T-cell (primary cell): ENCODE data around the gene TNS1. TPM values are rescaled to one million over a fixed set of nuclear protein-coding genes. Genes with fewer than 3 reads are reported as not detected.

ENCODE experiments used
- ATAC-seq, 4 experiments: fragments of 200-7000 bp in 3 of 4; fragments of 150-1000 bp in 1 of 4; cut with Tn5 transposase; replicated peaks in 1 of 4; 1 replicate in 3 of 4; 2 replicates in 1 of 4; pipeline ENCODE4 v1.10.0; 2021; ENCODE audit warnings: moderate library complexity in 3 of 4, mild to moderate bottlenecking in 2 of 4, moderate number of reproducible peaks in 1 of 4
- CTCF ChIA-PET, 2 donors: fragments of 300-600 bp; sonication (Branson Sonifier 250); formaldehyde crosslinking; loops; one replicate each; lab custom pipeline; 2022; ENCODE audit warnings: antibody characterized with exemption in 2 of 2; lab: Charles Lee
- POLR2A ChIA-PET, 2 donors: fragments of 300-600 bp; sonication (Branson Sonifier 250); formaldehyde crosslinking; loops; one replicate each; lab custom pipeline; 2022; ENCODE audit warnings: antibody characterized with exemption in 2 of 2; lab: Charles Lee
- DNase-seq, 35 experiments: peaks; one replicate each; pipeline versions ENCODE4 v3.0.0 to v3.0.0-alpha.2; 2013 to 2023
- H3K27ac ChIP-seq: one replicate; pipeline ENCODE4 v1.5.1; 2013; ENCODE audit warnings: low read length
- H3K27me3 ChIP-seq, 2 experiments: replicated peaks in 1 of 2; 1 replicate in 1 of 2; 2 replicates in 1 of 2; pipeline versions ENCODE4 v1.6.1 to v1.7.0; 2013; ENCODE audit warnings: low read length in 1 of 2, mixed read lengths in 1 of 2; ENCODE audit not compliant: control insufficient read depth in 2 of 2, insufficient read depth in 2 of 2; ENCODE audit errors: extremely low read depth in 1 of 2
- H3K36me3 ChIP-seq, 2 donors: 1 replicate in 1 of 2; 2 replicates in 1 of 2; pipeline versions ENCODE4 v1.6.1 to v1.7.0; 2013; ENCODE audit warnings: low read length in 1 of 2; ENCODE audit not compliant: control insufficient read depth in 2 of 2, insufficient read depth in 1 of 2; ENCODE audit errors: extremely low read depth in 1 of 2
- H3K4me1 ChIP-seq, 2 experiments: 1 replicate in 1 of 2; 2 replicates in 1 of 2; pipeline versions ENCODE4 v1.6.1 to v1.7.0; 2013; ENCODE audit warnings: low read length in 2 of 2, mixed read lengths in 1 of 2; ENCODE audit not compliant: insufficient read depth in 2 of 2, control insufficient read depth in 1 of 2; ENCODE audit errors: extremely low read depth in 1 of 2
- H3K4me3 ChIP-seq, 2 donors: 1 replicate in 1 of 2; 2 replicates in 1 of 2; pipeline versions ENCODE4 v1.5.1 to v1.7.0; 2013; ENCODE audit warnings: mild to moderate bottlenecking in 2 of 2, low read length in 1 of 2, moderate library complexity in 1 of 2; ENCODE audit not compliant: control insufficient read depth in 1 of 2; ENCODE audit errors: extremely low read depth in 1 of 2
- H3K9me3 ChIP-seq: 2 replicates; pipeline ENCODE4 v1.7.0; 2013
- H3K27ac Mint-ChIP-seq, 2 donors: one replicate each; pipeline ENCODE4 v1.8.0; 2020 to 2021; ENCODE audit warnings: mild to moderate bottlenecking in 2 of 2, mixed read lengths in 2 of 2
- H3K27me3 Mint-ChIP-seq, 2 donors: one replicate each; pipeline ENCODE4 v1.8.0; 2021 to 2022; ENCODE audit warnings: mixed read lengths in 2 of 2
- H3K36me3 Mint-ChIP-seq: one replicate; pipeline ENCODE4 v1.8.0; 2021; ENCODE audit warnings: mixed read lengths
- H3K4me1 Mint-ChIP-seq, 3 donors: one replicate each; pipeline ENCODE4 v1.8.0; 2020 to 2022; ENCODE audit warnings: mixed read lengths in 3 of 3, mild to moderate bottlenecking in 1 of 3
- H3K4me3 Mint-ChIP-seq, 3 donors: one replicate each; pipeline ENCODE4 v1.8.0; 2020 to 2022; ENCODE audit warnings: mild to moderate bottlenecking in 3 of 3, mixed read lengths in 3 of 3, moderate library complexity in 3 of 3
- H3K9me3 Mint-ChIP-seq, 3 donors: one replicate each; pipeline ENCODE4 v1.8.0; 2020 to 2022; ENCODE audit warnings: mixed read lengths in 3 of 3
- WGBS: methylation state at CpG from one replicate; pipeline ENCODE4 v1.1.5; 2013; ENCODE audit warnings: missing lambda C conversion rate; ENCODE audit not compliant: insufficient coverage; 5-methylcytosine and 5-hydroxymethylcytosine counted together
- total RNA-seq, 35 experiments: library from RNA in 6 of 35; stranded (reverse) in 6 of 35; fragments of 120-200 nt in 1 of 35; gene quantifications; one replicate each; pipeline versions ENCODE4 v1.2.1 to v1.2.4 and lab custom pipeline; 2013 to 2026

The TNS1 gene
- total RNA-seq, 5 donors from 2014 or later (not counting 1 experiment from before 2014, with no cell fraction given) = 0.28 to 2.1 (median 1.3) TPM

- Mint-ChIP-seq H3K36me3 (no peaks in the 10 kb centered on the region), H3K27ac (no peak overlapping the region), H3K4me1 (no peaks in the 10 kb centered on the region), H3K4me3 (no peak overlapping the region), H3K27me3 (peaks cover 0 to 1% of the 10 kb centered on the region in 2 donors), H3K9me3 (no peaks in the 10 kb centered on the region)
- no peak for ATAC-seq
- Histone ChIP-seq H3K9me3 (no peaks in the 10 kb centered on the region), H3K27me3 (peaks cover 0 to 17% of the 10 kb centered on the region in 2 experiments), H3K36me3 (no peaks in the 10 kb centered on the region), H3K4me3 (no peak overlapping the region), H3K27ac (no peak overlapping the region), H3K4me1 (no peaks in the 10 kb centered on the region)
- no peak for DNase-seq
- WGBS = 92% methylated on average over 20 of the region's 26 CpGs
- POLR2A ChIA-PET = no interaction called here
- CTCF ChIA-PET = no interaction called here
Observed at GRCh38 chr2:217817466-217818292, 185.1 kb downstream of the TNS1 start.

GRCh38 chr2:217816396-217816869 is 186.4 kb downstream of the TNS1 start:
- CTCF ChIA-PET = no interaction called here
- Histone ChIP-seq H3K27ac (no peak overlapping the region), H3K4me3 (no peak overlapping the region), H3K9me3 (no peaks in the 10 kb centered on the region), H3K36me3 (no peaks in the 10 kb centered on the region), H3K4me1 (no peaks in the 10 kb centered on the region), H3K27me3 (peaks cover 0 to 17% of the 10 kb centered on the region in 2 experiments)
- ATAC-seq = no peak
- no peak for DNase-seq
- no peaks in the 10 kb centered on the region for H3K36me3 Mint-ChIP-seq
- no peaks in the 10 kb centered on the region for H3K9me3 Mint-ChIP-seq
- H3K4me3 Mint-ChIP-seq = no peak overlapping the region
- no peaks in the 10 kb centered on the region for H3K4me1 Mint-ChIP-seq
- no peak overlapping the region for H3K27ac Mint-ChIP-seq
- 39% methylated on average over 9 of the region's 11 CpGs for WGBS
- POLR2A ChIA-PET = no interaction called here
- peaks cover 4 to 5% of the 10 kb centered on the region in 2 donors for H3K27me3 Mint-ChIP-seq

- no peaks in the 10 kb centered on the region for H3K9me3 ChIP-seq
- Mint-ChIP-seq H3K9me3 (no peaks in the 10 kb centered on the region), H3K4me3 (no peak overlapping the region), H3K36me3 (no peaks in the 10 kb centered on the region), H3K27me3 (peaks cover 5 to 11% of the 10 kb centered on the region in 2 donors), H3K27ac (no peak overlapping the region), H3K4me1 (no peaks in the 10 kb centered on the region)
- peaks cover 0 to 19% of the 10 kb centered on the region in 2 experiments for H3K27me3 ChIP-seq
- no peak for DNase-seq
- ChIA-PET CTCF (no interaction called here), POLR2A (no interaction called here)
- H3K4me1 ChIP-seq = no peaks in the 10 kb centered on the region
- H3K36me3 ChIP-seq = no peaks in the 10 kb centered on the region
- no peak for ATAC-seq
- H3K27ac ChIP-seq = no peak overlapping the region
- H3K4me3 ChIP-seq = no peak overlapping the region
- 100% methylated on average over 1 of the region's 6 CpGs for WGBS
Observed at GRCh38 chr2:217813828-217814227, 189.0 kb downstream of the TNS1 start.

- H3K27me3 Mint-ChIP-seq = peaks cover 6 to 15% of the 10 kb centered on the region in 2 donors
- CTCF ChIA-PET = no interaction called here
Observed at GRCh38 chr2:217812170-217812569, 190.6 kb downstream of the TNS1 start.

GRCh38 chr2:217810260-217810659 is 192.5 kb downstream of the TNS1 start:
- ChIA-PET CTCF (interaction anchor here (0.5 to 0.6 kb wide), 2 partner anchors 39 to 316 kb away, joined by 3 read pairs; no protein-coding TSS in a partner anchor), POLR2A (no interaction called here)
- H3K36me3 Mint-ChIP-seq = no peaks in the 10 kb centered on the region
- no peak for DNase-seq
- peaks cover 0 to 3% (median 0%) of the 10 kb centered on the region in 3 donors for H3K9me3 Mint-ChIP-seq
- Histone ChIP-seq H3K27ac (no peak overlapping the region), H3K9me3 (no peaks in the 10 kb centered on the region), H3K36me3 (no peaks in the 10 kb centered on the region), H3K4me1 (no peaks in the 10 kb centered on the region), H3K4me3 (no peak overlapping the region), H3K27me3 (peaks cover 0 to 23% of the 10 kb centered on the region in 2 experiments)
- no peak overlapping the region for H3K27ac Mint-ChIP-seq
- 45% methylated on average over 4 of the region's 7 CpGs for WGBS
- H3K4me3 Mint-ChIP-seq = no peak overlapping the region
- no peak for ATAC-seq
- peaks cover 0 to 5% (median 0%) of the 10 kb centered on the region in 3 donors for H3K4me1 Mint-ChIP-seq
- H3K27me3 Mint-ChIP-seq = peaks cover 11 to 21% of the 10 kb centered on the region in 2 donors

More at GRCh38 chr2:217812170-217812569, 190.6 kb downstream of the TNS1 start:
- Mint-ChIP-seq H3K4me3 (no peak overlapping the region), H3K36me3 (no peaks in the 10 kb centered on the region), H3K27ac (no peak overlapping the region), H3K4me1 (no peaks in the 10 kb centered on the region), H3K9me3 (no peaks in the 10 kb centered on the region)
- POLR2A ChIA-PET = no interaction called here
- Histone ChIP-seq H3K4me1 (no peaks in the 10 kb centered on the region), H3K9me3 (no peaks in the 10 kb centered on the region), H3K27ac (no peak overlapping the region), H3K4me3 (no peak overlapping the region), H3K27me3 (peaks cover 0 to 18% of the 10 kb centered on the region in 2 experiments), H3K36me3 (no peaks in the 10 kb centered on the region)
- ATAC-seq (no peak), DNase-seq (no peak)
- 92% methylated on average over 4 of the region's 6 CpGs for WGBS

- Histone ChIP-seq H3K4me3 (no peak overlapping the region), H3K36me3 (no peaks in the 10 kb centered on the region), H3K4me1 (no peaks in the 10 kb centered on the region), H3K9me3 (no peaks in the 10 kb centered on the region), H3K27ac (no peak overlapping the region), H3K27me3 (peaks cover 0 to 23% of the 10 kb centered on the region in 2 experiments)
- DNase-seq (no peak), ATAC-seq (no peak)
- POLR2A ChIA-PET = no interaction called here
- H3K27ac Mint-ChIP-seq = no peak overlapping the region
- CTCF ChIA-PET = interaction anchor here in 1 of 2 donors (0.6 kb wide), 1 partner anchor 315 kb away, joined by 3 read pairs; no protein-coding TSS in a partner anchor
- peaks cover 0 to 5% (median 0%) of the 10 kb centered on the region in 3 donors for H3K4me1 Mint-ChIP-seq
- peaks cover 0 to 3% (median 0%) of the 10 kb centered on the region in 3 donors for H3K9me3 Mint-ChIP-seq
- peaks cover 11 to 21% of the 10 kb centered on the region in 2 donors for H3K27me3 Mint-ChIP-seq
- H3K4me3 Mint-ChIP-seq = no peak overlapping the region
- WGBS = 42% methylated on average over 7 of the region's 7 CpGs
- H3K36me3 Mint-ChIP-seq = no peaks in the 10 kb centered on the region
Observed at GRCh38 chr2:217809736-217810135, 193.1 kb downstream of the TNS1 start.
